DMS153 (cell line): ENCODE measurements around the gene PSMD3.
A peak's percentile ranks its signal among the peaks of the same experiment; 100 is the strongest.
"Not testable (repeated sequence)": the region's sequence is repeated elsewhere in the genome, so short reads cannot be mapped to it uniquely, and the experiment has no call there.

Source experiments
- DNase-seq: peaks from one replicate; lab custom pipeline; 2025; lab: John Stamatoyannopoulos, UW

The PSMD3 gene

GRCh38 chr17:39980351-39981206 lies at the start of gene PSMD3:
Gene PSMD3 (plus strand): TSS chr17:39980807. CDS start chr17:39980971, 164 bp downstream.
- peak; percentile 99 for DNase-seq

GRCh38 chr17:39933912-39934311 lies 46.7 kb upstream of the PSMD3 start:
- no peak for DNase-seq

- no peak for DNase-seq
These were observed 46.3 kb upstream of the PSMD3 start for GRCh38 chr17:39934324-39934723.

GRCh38 chr17:39935909-39936308 lies 44.7 kb upstream of the PSMD3 start:
- no peak for DNase-seq

GRCh38 chr17:39937447-39937846 lies 43.2 kb upstream of the PSMD3 start:
- no peak for DNase-seq

- DNase-seq = no peak
These were observed 42.3 kb upstream of the PSMD3 start for GRCh38 chr17:39938140-39938869.

- no peak for DNase-seq
These were observed 41.5 kb upstream of the PSMD3 start for GRCh38 chr17:39939106-39939505.

GRCh38 chr17:39939588-39940419 lies 40.8 kb upstream of the PSMD3 start:
- peak; percentile 10 for DNase-seq

- no peak for DNase-seq
These were observed 36.8 kb upstream of the PSMD3 start for GRCh38 chr17:39943702-39944392.

GRCh38 chr17:39944393-39944711 lies 36.3 kb upstream of the PSMD3 start:
- DNase-seq = no peak

GRCh38 chr17:39946551-39947330 lies 33.9 kb upstream of the PSMD3 start:
- no peak for DNase-seq

- not testable (repeated sequence) for DNase-seq
These were observed 32.1 kb upstream of the PSMD3 start for GRCh38 chr17:39948489-39948828.

GRCh38 chr17:39949028-39949427 lies 31.6 kb upstream of the PSMD3 start:
- DNase-seq = no peak

- DNase-seq = no peak
These were observed 29.7 kb upstream of the PSMD3 start for GRCh38 chr17:39950871-39951348.

GRCh38 chr17:39951924-39952679 lies 28.5 kb upstream of the PSMD3 start:
- no peak for DNase-seq

- peak; percentile 93 for DNase-seq
These were observed 27.7 kb upstream of the PSMD3 start for GRCh38 chr17:39952680-39953470.

- no peak for DNase-seq
These were observed 27.1 kb upstream of the PSMD3 start for GRCh38 chr17:39953471-39953888.

GRCh38 chr17:39954876-39955275 lies 25.7 kb upstream of the PSMD3 start:
- no peak for DNase-seq

- DNase-seq = no peak
These were observed 24.8 kb upstream of the PSMD3 start for GRCh38 chr17:39955726-39956225.
